ENCODE data around the gene CDON. TPM values are rescaled to one million over a fixed set of nuclear protein-coding genes. Genes with fewer than 3 reads are reported as not detected.

Gene CDON
- total and polyA plus RNA-seq, 2 donors (not counting 3 experiments of a cell fraction or from before 2014, with no cell fraction given): 1.6 to 3.8 TPM

- H3K4me2 ChIP-seq (ENCODE audit: insufficient read depth, low read length): no peak overlapping the region
- no TSS peak for BruUV-seq (replicated peaks)
- intact Hi-C loops (cut with micrococcal nuclease) (no loop called here), dilution Hi-C loops (cut with MboI; ENCODE audit: extremely low pct_ligation_motif_present, low sequenced_read_pairs) (no loop called here)
- H2AFZ ChIP-seq (ENCODE audit: low read depth, low read length): no peak overlapping the region
- ChIA-PET CTCF (interaction anchor here (1.0 kb wide), 1 partner anchor 11 kb away, joined by 3 read pairs; no protein-coding TSS in a partner anchor), POLR2A (no interaction called here)
- no peak overlapping the region for H3K9ac ChIP-seq (replicated peaks; ENCODE audit: extremely low read depth, insufficient read depth, low read length)
- no peaks in the 10 kb centered on the region for H3K27me3 ChIP-seq (ENCODE audit: control insufficient read depth in 2 of 2, insufficient read depth in 2 of 2, low read length in 2 of 2)
- H3K9me1 ChIP-seq (replicated peaks; ENCODE audit: control insufficient read depth, extremely low read depth, insufficient read depth, low read length): no peaks in the 10 kb centered on the region
- no peak overlapping the region for H3K27ac ChIP-seq (ENCODE audit: insufficient read depth, low read depth, low read length)
- H3K36me3 ChIP-seq (ENCODE audit: control insufficient read depth in 2 of 2, extremely low read depth in 1 of 2, insufficient read depth in 2 of 2, low read length in 2 of 2): no peaks in the 10 kb centered on the region
- no peaks in the 10 kb centered on the region for H3K4me1 ChIP-seq (ENCODE audit: control insufficient read depth, extremely low read depth, insufficient read depth, low read length)
- H3K79me2 ChIP-seq (ENCODE audit: control insufficient read depth, insufficient read depth, low read length): no peaks in the 10 kb centered on the region
- H3K9me3 ChIP-seq (replicated peaks; ENCODE audit: control insufficient read depth, insufficient read depth, low read length): no peaks in the 10 kb centered on the region
- no peak for DNase-seq (ENCODE audit: low read depth, low spot score)
- no peak for FAIRE-seq
- H4K20me1 ChIP-seq (replicated peaks; ENCODE audit: control insufficient read depth, extremely low read depth, insufficient read depth, low read length): no peaks in the 10 kb centered on the region
- TF ChIP-seq GATA2 (IDR thresholded peaks at IDR 0.05; ENCODE audit: insufficient read depth, insufficient read length, low read depth, low read length) (no peak), JUN (IDR thresholded peaks at IDR 0.05; ENCODE audit: borderline replicate concordance, insufficient read depth, insufficient read length, low read depth) (no peak), FOS (IDR thresholded peaks at IDR 0.05; ENCODE audit: borderline replicate concordance, insufficient read depth, low read length) (no peak), POLR2A (IDR thresholded peaks at IDR 0.05; ENCODE audit: low read depth, low read length) (no peak), MAX (IDR thresholded peaks at IDR 0.05; ENCODE audit: insufficient read depth, insufficient read length) (no peak), MYC (IDR thresholded peaks at IDR 0.05; ENCODE audit: low read depth, low read length) (no peak), CTCF (IDR thresholded peaks at IDR 0.05; ENCODE audit: extremely low read depth in 1 of 2, insufficient read depth in 1 of 2, low read depth in 1 of 2, low read length in 2 of 2) (no peak), EZH2 (IDR thresholded peaks at IDR 0.05; ENCODE audit: borderline replicate concordance, low read depth, low read length, severe bottlenecking) (no peak), POLR2AphosphoS5 (IDR thresholded peaks at IDR 0.05; ENCODE audit: insufficient read depth, low read depth, low read length) (no peak)
- H3K4me3 ChIP-seq (replicated peaks in 1 of 3; ENCODE audit: insufficient read depth in 1 of 3, low read depth in 1 of 3, low read length in 3 of 3): no peak overlapping the region
These were observed 109.7 kb downstream of the CDON start for GRCh38 chr11:125952973-125953372.
